ENCODE measurements around the gene WDR27. TPM values are rescaled to one million over a fixed set of nuclear protein-coding genes. Genes with fewer than 3 reads are reported as not detected.
A peak's percentile ranks its signal among the peaks of the same experiment; 100 is the strongest.
"Not testable (repeated sequence)": the region's sequence is repeated elsewhere in the genome, so short reads cannot be mapped to it uniquely, and the experiment has no call there.

WDR27 gene
- total and polyA plus RNA-seq, 2 experiments from 2014 or later: 27.7 to 29.7 TPM

DNA sequence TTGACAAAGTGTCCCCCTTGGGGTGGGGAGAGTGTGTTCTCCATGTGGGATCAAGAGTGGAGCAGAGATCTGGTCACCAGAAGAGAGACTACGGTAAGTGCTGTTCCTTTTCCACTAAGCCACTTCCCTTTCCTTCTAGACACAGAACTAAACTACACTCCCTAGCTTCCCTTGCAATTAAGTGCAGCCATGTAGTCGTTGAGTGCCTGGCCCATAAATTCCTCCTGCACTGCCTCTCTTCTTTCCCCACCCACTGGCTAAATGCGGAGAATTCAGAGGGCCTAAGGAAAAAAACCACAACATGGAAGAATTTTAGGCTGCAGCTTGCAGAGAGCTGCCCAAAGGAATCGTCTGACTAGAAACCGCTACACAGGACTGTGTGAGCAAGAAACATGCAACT, 1.5 kb downstream of the WDR27 start:
- H3K4me1 ChIP-seq (ENCODE audit: insufficient read depth): peaks cover 29% of the 10 kb centered on the region
- peak overlapping the region; percentile 77 for H3K4me2 ChIP-seq
- no peaks in the 10 kb centered on the region for H3K9me2 ChIP-seq (replicated peaks; ENCODE audit: insufficient read depth)
- no peaks in the 10 kb centered on the region for H3K9me3 ChIP-seq (ENCODE audit: low read depth)
- H4K20me1 ChIP-seq (ENCODE audit: insufficient read depth, poor library complexity, severe bottlenecking): peaks cover 7% of the 10 kb centered on the region
- H3K27ac ChIP-seq: peak overlapping the region; percentile 42
- WGBS (ENCODE audit: low lambda C conversion rate, missing lambda C conversion rate): 25% methylated on average over 5 of the region's 5 CpGs
- TF ChIP-seq EZH2 (IDR thresholded peaks at IDR 0.05; ENCODE audit: borderline replicate concordance): no peak
- TF ChIP-seq, protein P1, sequence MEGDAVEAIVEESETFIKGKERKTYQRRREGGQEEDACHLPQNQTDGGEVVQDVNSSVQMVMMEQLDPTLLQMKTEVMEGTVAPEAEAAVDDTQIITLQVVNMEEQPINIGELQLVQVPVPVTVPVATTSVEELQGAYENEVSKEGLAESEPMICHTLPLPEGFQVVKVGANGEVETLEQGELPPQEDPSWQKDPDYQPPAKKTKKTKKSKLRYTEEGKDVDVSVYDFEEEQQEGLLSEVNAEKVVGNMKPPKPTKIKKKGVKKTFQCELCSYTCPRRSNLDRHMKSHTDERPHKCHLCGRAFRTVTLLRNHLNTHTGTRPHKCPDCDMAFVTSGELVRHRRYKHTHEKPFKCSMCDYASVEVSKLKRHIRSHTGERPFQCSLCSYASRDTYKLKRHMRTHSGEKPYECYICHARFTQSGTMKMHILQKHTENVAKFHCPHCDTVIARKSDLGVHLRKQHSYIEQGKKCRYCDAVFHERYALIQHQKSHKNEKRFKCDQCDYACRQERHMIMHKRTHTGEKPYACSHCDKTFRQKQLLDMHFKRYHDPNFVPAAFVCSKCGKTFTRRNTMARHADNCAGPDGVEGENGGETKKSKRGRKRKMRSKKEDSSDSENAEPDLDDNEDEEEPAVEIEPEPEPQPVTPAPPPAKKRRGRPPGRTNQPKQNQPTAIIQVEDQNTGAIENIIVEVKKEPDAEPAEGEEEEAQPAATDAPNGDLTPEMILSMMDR (IDR thresholded peaks at IDR 0.05; ENCODE audit: poor library complexity): no peak
- no peak for TF ChIP-seq EZH2phosphoT487 (IDR thresholded peaks at IDR 0.05; ENCODE audit: low read depth, severe bottlenecking, unreplicated experiment)
- no peak overlapping the region for H2AFZ ChIP-seq
- peaks cover 76% of the 10 kb centered on the region for H3K79me2 ChIP-seq
- H3K27me3 ChIP-seq: no peaks in the 10 kb centered on the region
- peak; percentile 53 for DNase-seq (ENCODE audit: low spot score)
- H3K36me3 ChIP-seq (replicated peaks; ENCODE audit: insufficient read depth, low read depth): no peaks in the 10 kb centered on the region
- no peak overlapping the region for H3K4me3 ChIP-seq

DNA sequence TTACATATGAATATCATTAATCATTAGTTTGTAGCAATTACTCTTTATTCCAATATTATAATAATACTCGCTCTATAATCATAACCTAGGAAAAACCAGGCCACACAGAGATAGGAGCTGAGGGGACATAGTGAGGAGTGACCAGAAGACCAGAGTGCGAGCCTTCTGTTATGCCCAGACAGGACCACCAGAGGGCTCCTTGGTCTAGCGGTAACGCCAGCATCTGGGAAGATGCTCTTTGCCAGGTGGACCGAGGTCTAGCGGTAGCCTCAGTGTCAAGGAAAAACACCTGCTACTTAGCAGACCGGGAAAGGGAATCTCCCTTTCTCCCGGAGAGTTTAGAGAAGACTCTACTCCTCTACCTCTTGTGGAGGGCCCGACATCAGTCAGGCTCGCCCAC, 4.7 kb downstream of the WDR27 start:
- WGBS (ENCODE audit: low lambda C conversion rate, missing lambda C conversion rate): 94% methylated on average over 10 of the region's 10 CpGs
- H3K36me3 ChIP-seq (replicated peaks; ENCODE audit: insufficient read depth, low read depth); H2AFZ ChIP-seq; H3K4me3 ChIP-seq; H3K4me2 ChIP-seq; H4K20me1 ChIP-seq (ENCODE audit: insufficient read depth, poor library complexity, severe bottlenecking); H3K9me2 ChIP-seq (replicated peaks; ENCODE audit: insufficient read depth); DNase-seq (ENCODE audit: low spot score); H3K9me3 ChIP-seq (ENCODE audit: low read depth); H3K27ac ChIP-seq; H3K27me3 ChIP-seq: not testable (repeated sequence)
- TF ChIP-seq, protein P1 (IDR thresholded peaks at IDR 0.05; ENCODE audit: poor library complexity): peak; percentile 13
- peaks cover 10% of the 10 kb centered on the region for H3K4me1 ChIP-seq (ENCODE audit: insufficient read depth)
- H3K79me2 ChIP-seq: peaks cover 72% of the 10 kb centered on the region

DNA sequence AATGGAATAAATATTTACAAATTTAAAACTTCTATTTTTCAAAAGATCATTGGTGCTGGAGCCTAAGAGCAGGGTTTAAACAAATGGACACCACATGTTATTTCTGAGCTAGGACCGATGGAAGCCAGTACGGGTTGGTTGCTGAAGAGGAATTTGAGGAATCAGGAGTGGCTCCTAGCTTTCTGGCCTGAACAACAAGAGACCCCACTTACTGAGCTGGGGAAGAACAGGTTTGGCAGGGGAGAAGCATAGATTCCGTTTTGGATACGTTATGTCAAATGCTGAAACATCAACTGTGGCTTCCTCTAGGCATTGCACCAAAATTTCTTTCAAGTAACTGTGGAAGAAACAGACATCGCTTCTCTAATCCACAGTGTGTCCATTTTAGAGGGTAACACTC, 6.7 kb downstream of the WDR27 start:
- H3K4me1 ChIP-seq (ENCODE audit: insufficient read depth): peaks cover 3% of the 10 kb centered on the region
- no peak overlapping the region for H2AFZ ChIP-seq
- no peaks in the 10 kb centered on the region for H3K9me2 ChIP-seq (replicated peaks; ENCODE audit: insufficient read depth)
- no peaks in the 10 kb centered on the region for H3K27me3 ChIP-seq
- no peaks in the 10 kb centered on the region for H3K9me3 ChIP-seq (ENCODE audit: low read depth)
- H3K36me3 ChIP-seq (replicated peaks; ENCODE audit: insufficient read depth, low read depth): no peaks in the 10 kb centered on the region
- no peak for TF ChIP-seq EZH2phosphoT487 (IDR thresholded peaks at IDR 0.05; ENCODE audit: low read depth, severe bottlenecking, unreplicated experiment)
- TF ChIP-seq EZH2 (IDR thresholded peaks at IDR 0.05; ENCODE audit: borderline replicate concordance): no peak
- TF ChIP-seq, protein P1 (IDR thresholded peaks at IDR 0.05; ENCODE audit: poor library complexity): no peak
- H3K4me3 ChIP-seq: no peak overlapping the region
- H4K20me1 ChIP-seq (ENCODE audit: insufficient read depth, poor library complexity, severe bottlenecking): no peaks in the 10 kb centered on the region
- no peak overlapping the region for H3K27ac ChIP-seq
- H3K79me2 ChIP-seq: peaks cover 63% of the 10 kb centered on the region
- 79% methylated on average over 5 of the region's 5 CpGs for WGBS (ENCODE audit: low lambda C conversion rate, missing lambda C conversion rate)
- no peak for DNase-seq (ENCODE audit: low spot score)
- H3K4me2 ChIP-seq: no peak overlapping the region

DNA sequence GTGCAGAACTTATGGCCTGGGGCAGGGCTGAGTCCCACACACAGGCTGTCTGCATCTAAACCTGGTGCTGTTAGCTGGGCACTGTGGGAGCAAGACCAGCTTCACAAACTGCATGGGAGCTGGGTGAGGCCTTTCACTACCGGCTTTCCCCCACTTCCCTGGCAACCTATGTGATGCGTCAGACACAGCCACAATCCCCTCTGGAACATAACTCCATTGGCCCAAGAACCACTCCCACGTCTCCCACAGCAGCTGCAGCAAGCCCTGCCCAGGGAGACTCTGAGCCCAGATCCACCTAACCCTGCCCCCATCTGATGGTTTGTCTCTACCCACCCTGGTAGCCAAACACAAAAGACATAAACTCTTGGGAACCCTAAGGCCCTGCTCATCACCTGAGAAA, 9.3 kb downstream of the WDR27 start:
- peaks cover 47% of the 10 kb centered on the region for H3K79me2 ChIP-seq
- 93% methylated on average over 3 of the region's 3 CpGs for WGBS (ENCODE audit: low lambda C conversion rate, missing lambda C conversion rate)
- H3K27ac ChIP-seq: no peak overlapping the region
- TF ChIP-seq EZH2phosphoT487 (IDR thresholded peaks at IDR 0.05; ENCODE audit: low read depth, severe bottlenecking, unreplicated experiment): no peak
- no peaks in the 10 kb centered on the region for H3K9me3 ChIP-seq (ENCODE audit: low read depth)
- DNase-seq (ENCODE audit: low spot score): no peak
- H2AFZ ChIP-seq: no peak overlapping the region
- no peaks in the 10 kb centered on the region for H3K9me2 ChIP-seq (replicated peaks; ENCODE audit: insufficient read depth)
- no peaks in the 10 kb centered on the region for H3K27me3 ChIP-seq
- no peak overlapping the region for H3K4me2 ChIP-seq
- H3K4me1 ChIP-seq (ENCODE audit: insufficient read depth): no peaks in the 10 kb centered on the region
- H3K4me3 ChIP-seq: no peak overlapping the region
- no peaks in the 10 kb centered on the region for H4K20me1 ChIP-seq (ENCODE audit: insufficient read depth, poor library complexity, severe bottlenecking)
- no peaks in the 10 kb centered on the region for H3K36me3 ChIP-seq (replicated peaks; ENCODE audit: insufficient read depth, low read depth)
